Left ventricle myocardium inferior (tissue), 1 donor: ENCODE measurements around the gene MPHOSPH10. TPM values are rescaled to one million over a fixed set of nuclear protein-coding genes. Genes with fewer than 3 reads are reported as not detected.

Experiments used
- DNase-seq: peaks from one replicate; pipeline ENCODE4 v3.0.0-alpha.2; 2020
- H3K27ac ChIP-seq: fragments of 200-600 bp; replicated peaks from 2 replicates; pipeline ENCODE4 v1.8.0; 2021
- H3K27me3 ChIP-seq: fragments of 200-600 bp; 2 replicates; pipeline ENCODE4 v1.8.0; 2021; ENCODE audit warnings: low read depth
- H3K36me3 ChIP-seq: fragments of 200-600 bp; 2 replicates; pipeline ENCODE4 v1.8.0; 2021
- H3K4me1 ChIP-seq: fragments of 200-600 bp; 2 replicates; pipeline ENCODE4 v1.8.0; 2021
- H3K4me3 ChIP-seq: fragments of 200-600 bp; 2 replicates; pipeline ENCODE4 v1.8.0; 2021; ENCODE audit warnings: mild to moderate bottlenecking, moderate library complexity
- H3K9me3 ChIP-seq: fragments of 200-600 bp; replicated peaks from 2 replicates; pipeline ENCODE4 v1.8.0; 2021
- intact Hi-C: fragments of 100-400 bp; cut with micrococcal nuclease; formaldehyde crosslinking; loops from one replicate; pipeline ENCODE4 v1.11.0; 2022
- total RNA-seq: library from RNA; stranded (reverse); fragmentation: NEBNext Ultra II Directional; extraction: Animal tissue kit (Norgen Biotek cat#: 25700); gene quantifications from one replicate; pipeline ENCODE4 v1.2.1, GENCODE V29; 2021
- TF ChIP-seq, protein P1 (sequence below): fragments of 200-600 bp; IDR thresholded peaks from 2 replicates; pipeline ENCODE4 v1.8.0; 2021; ENCODE audit warnings: antibody characterized with exemption, mild to moderate bottlenecking, borderline replicate concordance
- donor health status: DM: no; HTN: yes; CAD: no; lungs with severe emphysema.

The MPHOSPH10 gene
- total RNA-seq, 1 donor from 2014 or later: 20.7 TPM

GRCh38 chr2:71191570-71191943 is 61.1 kb downstream of the MPHOSPH10 start:
- Histone ChIP-seq H3K9me3 (peaks cover 4% of the 10 kb centered on the region), H3K27ac (peak overlapping the region; percentile 23), H3K27me3 (no peaks in the 10 kb centered on the region), H3K4me1 (peaks cover 6% of the 10 kb centered on the region), H3K4me3 (no peak overlapping the region), H3K36me3 (peaks cover 44% of the 10 kb centered on the region)
- TF ChIP-seq, protein P1, sequence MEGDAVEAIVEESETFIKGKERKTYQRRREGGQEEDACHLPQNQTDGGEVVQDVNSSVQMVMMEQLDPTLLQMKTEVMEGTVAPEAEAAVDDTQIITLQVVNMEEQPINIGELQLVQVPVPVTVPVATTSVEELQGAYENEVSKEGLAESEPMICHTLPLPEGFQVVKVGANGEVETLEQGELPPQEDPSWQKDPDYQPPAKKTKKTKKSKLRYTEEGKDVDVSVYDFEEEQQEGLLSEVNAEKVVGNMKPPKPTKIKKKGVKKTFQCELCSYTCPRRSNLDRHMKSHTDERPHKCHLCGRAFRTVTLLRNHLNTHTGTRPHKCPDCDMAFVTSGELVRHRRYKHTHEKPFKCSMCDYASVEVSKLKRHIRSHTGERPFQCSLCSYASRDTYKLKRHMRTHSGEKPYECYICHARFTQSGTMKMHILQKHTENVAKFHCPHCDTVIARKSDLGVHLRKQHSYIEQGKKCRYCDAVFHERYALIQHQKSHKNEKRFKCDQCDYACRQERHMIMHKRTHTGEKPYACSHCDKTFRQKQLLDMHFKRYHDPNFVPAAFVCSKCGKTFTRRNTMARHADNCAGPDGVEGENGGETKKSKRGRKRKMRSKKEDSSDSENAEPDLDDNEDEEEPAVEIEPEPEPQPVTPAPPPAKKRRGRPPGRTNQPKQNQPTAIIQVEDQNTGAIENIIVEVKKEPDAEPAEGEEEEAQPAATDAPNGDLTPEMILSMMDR: no peak
- no peak for DNase-seq
- intact Hi-C loops: no loop called here

Other genes with a start within 250 kb of the MPHOSPH10 start
- gene VAX2, start 230.1 kb upstream of the MPHOSPH10 start, total RNA-seq: 0.36 TPM
- gene ATP6V1B1, start 194.7 kb upstream of the MPHOSPH10 start, total RNA-seq: not detected
- gene ANKRD53, start 152.0 kb upstream of the MPHOSPH10 start, total RNA-seq: 0.33 TPM
- 50.7 TPM for gene TEX261, start 135.8 kb upstream of the MPHOSPH10 start, total RNA-seq
- 46.7 TPM for gene NAGK, start 62.0 kb upstream of the MPHOSPH10 start, total RNA-seq
- gene MCEE, start 405 bp upstream of the MPHOSPH10 start, total RNA-seq: 39.7 TPM
- 76.6 TPM for gene PAIP2B, start 96.5 kb downstream of the MPHOSPH10 start, total RNA-seq
- gene ZNF638, start 201.1 kb downstream of the MPHOSPH10 start, total RNA-seq: 97.1 TPM